Smooth muscle cell (in vitro differentiated cells): ENCODE results near the gene CAMK2A. TPM values are rescaled to one million over a fixed set of nuclear protein-coding genes. Genes with fewer than 3 reads are reported as not detected.

Experiments
- DNase-seq: peaks from one replicate; lab custom pipeline; 2025; ENCODE audit not compliant: unreplicated experiment; lab: John Stamatoyannopoulos, UW
- H2AFZ ChIP-seq: fragments of 200-600 bp; sonication (generic); 2 replicates; pipeline ENCODE4 v1.6.0; 2016; ENCODE audit warnings: antibody characterized with exemption, low read depth, mild to moderate bottlenecking
- H3F3A ChIP-seq: fragments of 200-600 bp; sonication (generic); 2 replicates; pipeline ENCODE4 v1.6.0; 2017; ENCODE audit warnings: antibody characterized with exemption, low read depth
- H3K27ac ChIP-seq: fragments of 200-600 bp; sonication (generic); 2 replicates; pipeline ENCODE4 v1.5.1; 2016; ENCODE audit warnings: low read depth, mild to moderate bottlenecking
- H3K27me3 ChIP-seq: fragments of 200-600 bp; sonication (generic); 2 replicates; pipeline ENCODE4 v1.6.1; 2016; ENCODE audit warnings: low read depth, mild to moderate bottlenecking
- H3K36me3 ChIP-seq: fragments of 200-600 bp; sonication (generic); 2 replicates; pipeline ENCODE4 v1.5.1; 2016; ENCODE audit warnings: low read depth
- H3K4me1 ChIP-seq: fragments of 200-600 bp; sonication (generic); 2 replicates; pipeline ENCODE4 v1.5.1; 2016; ENCODE audit warnings: low read depth
- H3K4me2 ChIP-seq: fragments of 200-600 bp; sonication (generic); 2 replicates; pipeline ENCODE4 v1.6.0; 2016; ENCODE audit warnings: mild to moderate bottlenecking
- H3K4me3 ChIP-seq: fragments of 200-600 bp; sonication (generic); 2 replicates; pipeline ENCODE4 v1.5.1; 2016; ENCODE audit warnings: mild to moderate bottlenecking
- H3K79me2 ChIP-seq: fragments of 200-600 bp; sonication (generic); 2 replicates; pipeline ENCODE4 v1.6.0; 2016; ENCODE audit warnings: low read depth, mild to moderate bottlenecking
- H3K9ac ChIP-seq: fragments of 200-600 bp; sonication (generic); 2 replicates; pipeline ENCODE4 v1.6.0; 2016; ENCODE audit warnings: low read depth
- H3K9me3 ChIP-seq: fragments of 200-600 bp; sonication (generic); replicated peaks from 2 replicates; pipeline ENCODE4 v1.5.1; 2016; ENCODE audit warnings: low read depth
- H4K20me1 ChIP-seq: fragments of 200-600 bp; sonication (generic); 2 replicates; pipeline ENCODE4 v1.6.0; 2016; ENCODE audit warnings: low read depth
- WGBS: methylation state at CpG from one replicate; pipeline ENCODE4 v1.1.7; 2016; ENCODE audit warnings: low lambda C conversion rate; 5-methylcytosine and 5-hydroxymethylcytosine counted together
- polyA plus RNA-seq: library from polyadenylated mRNA; unstranded; fragments of >200 nt; fragmentation: Nextera tagmentation; extraction: Ambion mirVana; gene quantifications from 2 replicates; pipeline ENCODE4 v1.2.1, GENCODE V29; 2016
- total RNA-seq: library from RNA; depleted of rRNA; stranded (reverse); fragments of >200 nt; gene quantifications from 2 replicates; pipeline ENCODE4 v1.2.3, GENCODE V29; 2014
- TF ChIP-seq, protein P1 (sequence below): fragments of 200-600 bp; sonication (generic); IDR thresholded peaks from 2 replicates; pipeline ENCODE4 v1.5.1; 2017; ENCODE audit warnings: borderline replicate concordance, mild to moderate bottlenecking, antibody characterized with exemption; ENCODE audit not compliant: insufficient read depth, poor library complexity, severe bottlenecking

CAMK2A gene
- total and polyA plus RNA-seq, 2 experiments from 2014 or later = 0.83 to 1.6 TPM

DNA sequence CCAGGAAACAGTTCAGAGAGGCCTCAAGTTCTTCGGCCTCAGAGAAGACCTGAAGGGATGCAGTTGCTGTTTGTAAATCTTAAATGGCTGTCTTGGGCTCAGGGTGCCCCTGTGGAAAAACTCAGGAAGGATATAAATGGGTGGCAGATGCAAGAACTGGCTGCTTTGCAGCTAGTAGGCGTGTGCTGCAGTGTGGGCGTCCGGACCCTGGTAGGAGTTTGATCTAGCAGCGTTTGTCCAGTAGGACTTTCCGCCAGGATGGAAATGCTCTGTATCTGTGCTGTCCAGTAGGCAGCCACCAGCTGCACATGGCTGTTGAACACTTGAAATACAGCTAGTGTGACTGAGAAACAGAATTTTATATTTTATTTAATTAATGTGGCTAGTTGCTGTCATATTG is 115.3 kb downstream of the CAMK2A start:
- Histone ChIP-seq H3K4me1 (no peaks in the 10 kb centered on the region), H3K36me3 (no peaks in the 10 kb centered on the region), H3K27me3 (peaks cover 7% of the 10 kb centered on the region), H3K79me2 (no peaks in the 10 kb centered on the region), H3K9ac (no peak overlapping the region), H3K9me3 (no peaks in the 10 kb centered on the region), H4K20me1 (no peaks in the 10 kb centered on the region), H3K27ac (no peak overlapping the region), H3F3A (no peaks in the 10 kb centered on the region), H3K4me2 (no peak overlapping the region), H3K4me3 (no peak overlapping the region), H2AFZ (no peak overlapping the region)
- 83% methylated on average over 6 of the region's 6 CpGs for whole genome bisulfite sequencing
- no peak for DNase-seq
- TF ChIP-seq, protein P1, sequence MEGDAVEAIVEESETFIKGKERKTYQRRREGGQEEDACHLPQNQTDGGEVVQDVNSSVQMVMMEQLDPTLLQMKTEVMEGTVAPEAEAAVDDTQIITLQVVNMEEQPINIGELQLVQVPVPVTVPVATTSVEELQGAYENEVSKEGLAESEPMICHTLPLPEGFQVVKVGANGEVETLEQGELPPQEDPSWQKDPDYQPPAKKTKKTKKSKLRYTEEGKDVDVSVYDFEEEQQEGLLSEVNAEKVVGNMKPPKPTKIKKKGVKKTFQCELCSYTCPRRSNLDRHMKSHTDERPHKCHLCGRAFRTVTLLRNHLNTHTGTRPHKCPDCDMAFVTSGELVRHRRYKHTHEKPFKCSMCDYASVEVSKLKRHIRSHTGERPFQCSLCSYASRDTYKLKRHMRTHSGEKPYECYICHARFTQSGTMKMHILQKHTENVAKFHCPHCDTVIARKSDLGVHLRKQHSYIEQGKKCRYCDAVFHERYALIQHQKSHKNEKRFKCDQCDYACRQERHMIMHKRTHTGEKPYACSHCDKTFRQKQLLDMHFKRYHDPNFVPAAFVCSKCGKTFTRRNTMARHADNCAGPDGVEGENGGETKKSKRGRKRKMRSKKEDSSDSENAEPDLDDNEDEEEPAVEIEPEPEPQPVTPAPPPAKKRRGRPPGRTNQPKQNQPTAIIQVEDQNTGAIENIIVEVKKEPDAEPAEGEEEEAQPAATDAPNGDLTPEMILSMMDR = no peak

DNA sequence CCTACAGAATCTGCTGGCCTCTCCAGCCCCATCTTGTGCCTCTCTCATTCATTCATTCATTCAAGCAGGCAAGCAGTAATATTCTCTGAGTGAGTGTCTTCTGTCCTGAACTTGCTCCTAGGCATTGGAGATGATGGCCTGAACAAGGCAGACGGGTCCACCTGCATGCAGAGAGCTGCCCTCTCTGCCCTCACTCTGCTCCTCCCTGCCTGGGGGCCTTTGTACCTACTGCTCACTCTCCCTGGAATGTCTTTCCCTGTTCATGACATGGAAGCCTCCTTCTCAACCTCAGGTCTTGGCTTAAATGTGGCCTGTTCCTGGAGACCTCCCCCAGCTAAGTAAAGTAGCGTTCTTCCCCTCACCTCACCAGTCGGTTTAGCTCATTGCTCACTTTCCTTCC is 116.4 kb downstream of the CAMK2A start:
- no peaks in the 10 kb centered on the region for H4K20me1 ChIP-seq
- peaks cover 9% of the 10 kb centered on the region for H3K27me3 ChIP-seq
- DNase-seq = no peak
- H3K4me2 ChIP-seq = no peak overlapping the region
- H3K79me2 ChIP-seq = no peaks in the 10 kb centered on the region
- H3K9ac ChIP-seq = no peak overlapping the region
- no peak overlapping the region for H3K4me3 ChIP-seq
- no peaks in the 10 kb centered on the region for H3K9me3 ChIP-seq
- TF ChIP-seq, protein P1 = no peak
- no peak overlapping the region for H2AFZ ChIP-seq
- WGBS = 86% methylated on average over 3 of the region's 3 CpGs
- no peaks in the 10 kb centered on the region for H3F3A ChIP-seq
- H3K36me3 ChIP-seq = no peaks in the 10 kb centered on the region
- no peaks in the 10 kb centered on the region for H3K4me1 ChIP-seq
- H3K27ac ChIP-seq = no peak overlapping the region

DNA sequence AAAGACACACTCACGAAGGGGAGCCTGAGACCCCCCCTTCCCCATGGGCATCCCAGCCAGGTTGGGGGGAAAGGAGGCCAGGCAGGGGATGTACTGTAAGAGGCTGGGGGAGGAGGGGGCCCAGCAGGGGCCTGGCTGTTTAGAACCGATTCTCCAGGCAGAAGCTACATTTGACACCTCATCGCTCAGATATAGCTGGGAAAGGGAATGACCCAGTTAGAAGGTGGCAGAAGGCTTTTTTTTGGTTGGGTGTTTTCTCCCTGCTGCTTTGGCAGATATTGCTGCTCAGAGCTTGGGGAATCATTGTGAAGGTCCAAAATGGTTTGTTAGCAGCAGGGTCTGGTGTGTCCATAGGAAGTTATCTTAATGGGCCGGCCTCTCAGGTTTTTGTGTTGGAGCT is 117.0 kb downstream of the CAMK2A start:
- Histone ChIP-seq H3K79me2 (no peaks in the 10 kb centered on the region), H3K4me1 (peaks cover under 1% of the 10 kb centered on the region), H4K20me1 (no peaks in the 10 kb centered on the region), H3K9ac (no peak overlapping the region), H3K27me3 (peaks cover 12% of the 10 kb centered on the region), H3K9me3 (no peaks in the 10 kb centered on the region), H3K4me3 (no peak overlapping the region), H3F3A (no peaks in the 10 kb centered on the region), H2AFZ (no peak overlapping the region), H3K4me2 (no peak overlapping the region), H3K27ac (no peak overlapping the region), H3K36me3 (no peaks in the 10 kb centered on the region)
- 74% methylated on average over 4 of the region's 4 CpGs for WGBS
- DNase-seq = no peak
- TF ChIP-seq, protein P1 = no peak

DNA sequence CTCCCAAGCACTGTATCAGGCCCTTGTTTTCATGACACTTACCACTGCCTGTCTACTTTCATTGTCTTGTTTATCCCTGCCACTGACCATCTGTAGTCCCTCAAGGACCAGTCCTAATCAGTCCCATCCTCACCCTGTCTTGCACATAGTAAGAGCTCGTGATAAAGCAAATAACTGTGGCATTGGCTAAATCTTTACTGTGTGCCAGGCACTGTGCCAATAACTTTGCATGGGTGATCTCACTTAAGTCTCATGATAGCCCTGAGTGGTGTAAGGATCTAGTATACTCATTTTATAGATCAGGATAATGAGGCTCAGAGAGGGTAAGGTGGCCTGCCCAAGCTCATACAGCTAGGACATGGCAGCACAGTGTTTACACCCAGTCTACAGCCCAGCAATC is 117.4 kb downstream of the CAMK2A start:
- TF ChIP-seq, protein P1 = no peak
- H3K4me1 ChIP-seq = peaks cover 4% of the 10 kb centered on the region
- H3K36me3 ChIP-seq = no peaks in the 10 kb centered on the region
- H3K4me2 ChIP-seq = no peak overlapping the region
- H2AFZ ChIP-seq = no peak overlapping the region
- no peaks in the 10 kb centered on the region for H3F3A ChIP-seq
- DNase-seq = no peak
- H3K9ac ChIP-seq = no peak overlapping the region
- no peak overlapping the region for H3K27ac ChIP-seq
- H3K79me2 ChIP-seq = no peaks in the 10 kb centered on the region
- no peaks in the 10 kb centered on the region for H3K9me3 ChIP-seq
- no peaks in the 10 kb centered on the region for H4K20me1 ChIP-seq
- peaks cover 16% of the 10 kb centered on the region for H3K27me3 ChIP-seq
- 33% methylated on average over 1 of the region's 1 CpG for WGBS
- H3K4me3 ChIP-seq = no peak overlapping the region
